DOHH2 (cell line): Measurements from ENCODE around the gene APOA4.

Experiments
- H3F3A ChIP-seq: fragments of 200-600 bp; sonication (generic), shearing (Covaris generic); 2 replicates; pipeline ENCODE4 v1.6.0; 2016; ENCODE audit warnings: antibody characterized with exemption, mild to moderate bottlenecking; ENCODE audit not compliant: control insufficient read depth, insufficient read depth
- H3K27ac ChIP-seq: fragments of 200-600 bp; sonication (generic); 2 replicates; pipeline ENCODE4 v1.5.1; 2014; ENCODE audit warnings: low read depth, mild to moderate bottlenecking, low read length, moderate library complexity
- H3K27me3 ChIP-seq: fragments of 200-600 bp; sonication (generic); 2 replicates; pipeline ENCODE4 v1.6.1; 2014; ENCODE audit warnings: mild to moderate bottlenecking, low read length, mixed read lengths; ENCODE audit not compliant: control insufficient read depth
- H3K36me3 ChIP-seq: fragments of 200-600 bp; sonication (generic); 2 replicates; pipeline ENCODE4 v1.6.1; 2014; ENCODE audit warnings: mild to moderate bottlenecking, low read length, moderate library complexity, mixed read lengths; ENCODE audit not compliant: control insufficient read depth
- H3K4me1 ChIP-seq: fragments of 200-600 bp; sonication (generic); 2 replicates; pipeline ENCODE4 v1.6.1; 2014; ENCODE audit warnings: mild to moderate bottlenecking, low read length, mixed read lengths; ENCODE audit not compliant: control insufficient read depth
- H3K4me2 ChIP-seq: fragments of 200-600 bp; sonication (generic); 2 replicates; pipeline ENCODE4 v1.6.0; 2014; ENCODE audit warnings: mild to moderate bottlenecking, low read length, moderate library complexity
- H3K4me3 ChIP-seq: fragments of 200-600 bp; sonication (generic); 2 replicates; pipeline ENCODE4 v1.5.1; 2014; ENCODE audit warnings: mild to moderate bottlenecking, low read length, mixed read lengths
- H3K79me2 ChIP-seq: fragments of 200-600 bp; sonication (generic); 2 replicates; pipeline ENCODE4 v1.6.1; 2014; ENCODE audit warnings: mild to moderate bottlenecking, low read length, mixed read lengths; ENCODE audit not compliant: control insufficient read depth
- H3K9me2 ChIP-seq: fragments of 200-600 bp; sonication (generic); replicated peaks from 2 replicates; pipeline ENCODE4 v1.6.1; 2014; ENCODE audit warnings: mild to moderate bottlenecking, low read length, mixed read lengths; ENCODE audit not compliant: control insufficient read depth
- H3K9me3 ChIP-seq: fragments of 200-600 bp; sonication (generic); 2 replicates; pipeline ENCODE4 v1.6.1; 2014; ENCODE audit warnings: antibody characterized with exemption, low read length, mixed read lengths; ENCODE audit not compliant: control insufficient read depth, insufficient read depth
- H4K20me1 ChIP-seq: fragments of 200-600 bp; sonication (generic); 2 replicates; pipeline ENCODE4 v1.6.0; 2014; ENCODE audit warnings: low read depth, mild to moderate bottlenecking, antibody characterized with exemption, low read length, moderate library complexity; ENCODE audit not compliant: control insufficient read depth, insufficient read depth
- EZH2phosphoT487 ChIP-seq: fragments of 200-600 bp; sonication (generic); IDR thresholded peaks from 2 replicates; pipeline ENCODE4 v1.6.1; 2017; ENCODE audit warnings: borderline replicate concordance, mild to moderate bottlenecking, antibody characterized with exemption, low read length, moderate library complexity, mixed read lengths
- TF ChIP-seq, protein P1 (sequence below): fragments of 200-600 bp; sonication (generic); IDR thresholded peaks from one replicate; pipeline ENCODE4 v1.5.1; 2014; ENCODE audit warnings: antibody characterized with exemption, mild to moderate bottlenecking, low read depth, low read length; ENCODE audit not compliant: poor library complexity, severe bottlenecking

Gene APOA4

GRCh38 chr11:116862951-116863350 lies 39.8 kb upstream of the APOA4 start:
- Histone ChIP-seq H3K79me2 (no peaks in the 10 kb centered on the region), H3K27me3 (no peaks in the 10 kb centered on the region), H3K4me1 (no peaks in the 10 kb centered on the region), H3K4me2 (no peak overlapping the region), H3K36me3 (peaks cover 66% of the 10 kb centered on the region), H3K27ac (no peak overlapping the region), H3K4me3 (no peak overlapping the region), H3K9me3 (no peaks in the 10 kb centered on the region), H4K20me1 (no peaks in the 10 kb centered on the region), H3K9me2 (no peaks in the 10 kb centered on the region), H3F3A (no peaks in the 10 kb centered on the region)
- TF ChIP-seq, protein P1, sequence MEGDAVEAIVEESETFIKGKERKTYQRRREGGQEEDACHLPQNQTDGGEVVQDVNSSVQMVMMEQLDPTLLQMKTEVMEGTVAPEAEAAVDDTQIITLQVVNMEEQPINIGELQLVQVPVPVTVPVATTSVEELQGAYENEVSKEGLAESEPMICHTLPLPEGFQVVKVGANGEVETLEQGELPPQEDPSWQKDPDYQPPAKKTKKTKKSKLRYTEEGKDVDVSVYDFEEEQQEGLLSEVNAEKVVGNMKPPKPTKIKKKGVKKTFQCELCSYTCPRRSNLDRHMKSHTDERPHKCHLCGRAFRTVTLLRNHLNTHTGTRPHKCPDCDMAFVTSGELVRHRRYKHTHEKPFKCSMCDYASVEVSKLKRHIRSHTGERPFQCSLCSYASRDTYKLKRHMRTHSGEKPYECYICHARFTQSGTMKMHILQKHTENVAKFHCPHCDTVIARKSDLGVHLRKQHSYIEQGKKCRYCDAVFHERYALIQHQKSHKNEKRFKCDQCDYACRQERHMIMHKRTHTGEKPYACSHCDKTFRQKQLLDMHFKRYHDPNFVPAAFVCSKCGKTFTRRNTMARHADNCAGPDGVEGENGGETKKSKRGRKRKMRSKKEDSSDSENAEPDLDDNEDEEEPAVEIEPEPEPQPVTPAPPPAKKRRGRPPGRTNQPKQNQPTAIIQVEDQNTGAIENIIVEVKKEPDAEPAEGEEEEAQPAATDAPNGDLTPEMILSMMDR, result no peak
- TF ChIP-seq EZH2phosphoT487, result no peak

- no peak for TF ChIP-seq EZH2phosphoT487
- TF ChIP-seq, protein P1, result no peak
- Histone ChIP-seq H3K4me3 (no peak overlapping the region), H3K27ac (no peak overlapping the region), H3K36me3 (peaks cover 66% of the 10 kb centered on the region), H3K9me3 (no peaks in the 10 kb centered on the region), H4K20me1 (no peaks in the 10 kb centered on the region), H3K79me2 (no peaks in the 10 kb centered on the region), H3K27me3 (no peaks in the 10 kb centered on the region), H3K4me2 (no peak overlapping the region), H3K4me1 (no peaks in the 10 kb centered on the region), H3K9me2 (no peaks in the 10 kb centered on the region), H3F3A (no peaks in the 10 kb centered on the region)
These were observed 39.1 kb upstream of the APOA4 start for GRCh38 chr11:116862185-116862584.

DNA sequence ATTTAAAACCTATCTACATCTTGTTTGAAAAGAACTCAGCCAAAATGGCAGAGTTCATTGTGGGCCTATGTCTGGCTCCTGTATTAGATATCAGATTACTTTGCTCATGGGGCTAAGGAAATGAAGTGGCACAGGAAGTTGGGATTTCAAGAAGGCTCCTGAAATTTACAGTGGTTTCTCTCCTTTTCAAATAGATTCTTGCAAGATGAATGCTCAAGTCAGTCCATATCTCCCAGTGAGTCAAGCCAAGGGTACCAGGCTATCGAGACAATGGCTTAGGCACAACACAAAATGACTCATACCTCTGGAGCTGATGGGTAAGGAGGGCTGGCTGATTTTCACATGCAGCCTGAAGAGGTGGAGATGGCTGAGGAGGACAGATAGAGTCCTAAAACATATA lies 38.4 kb upstream of the APOA4 start:
- Histone ChIP-seq H3K4me2 (no peak overlapping the region), H3K27ac (no peak overlapping the region)

More for the DNA sequence above, 38.4 kb upstream of the APOA4 start:
- H3K4me1 ChIP-seq, result no peaks in the 10 kb centered on the region
- no peaks in the 10 kb centered on the region for H3K27me3 ChIP-seq
- no peak for TF ChIP-seq EZH2phosphoT487
- TF ChIP-seq, protein P1, result no peak
- no peaks in the 10 kb centered on the region for H3K9me3 ChIP-seq
- H3K4me3 ChIP-seq, result no peak overlapping the region
- no peaks in the 10 kb centered on the region for H3K79me2 ChIP-seq
- H3F3A ChIP-seq, result no peaks in the 10 kb centered on the region
- peaks cover 61% of the 10 kb centered on the region for H3K36me3 ChIP-seq
- no peaks in the 10 kb centered on the region for H4K20me1 ChIP-seq
- H3K9me2 ChIP-seq, result no peaks in the 10 kb centered on the region
